Activated T-helper 9 cell treated with anti-CD3 and anti-CD28 coated beads, Interleukin-2, amount 50 U/mL, for 16 hours (primary cell): Measurements from ENCODE around the gene SYNE4.

Experiments used
- DNase-seq: peaks from one replicate; pipeline ENCODE4 v3.0.0-alpha.2; 2020; ENCODE audit warnings: low read depth

Gene SYNE4

DNA sequence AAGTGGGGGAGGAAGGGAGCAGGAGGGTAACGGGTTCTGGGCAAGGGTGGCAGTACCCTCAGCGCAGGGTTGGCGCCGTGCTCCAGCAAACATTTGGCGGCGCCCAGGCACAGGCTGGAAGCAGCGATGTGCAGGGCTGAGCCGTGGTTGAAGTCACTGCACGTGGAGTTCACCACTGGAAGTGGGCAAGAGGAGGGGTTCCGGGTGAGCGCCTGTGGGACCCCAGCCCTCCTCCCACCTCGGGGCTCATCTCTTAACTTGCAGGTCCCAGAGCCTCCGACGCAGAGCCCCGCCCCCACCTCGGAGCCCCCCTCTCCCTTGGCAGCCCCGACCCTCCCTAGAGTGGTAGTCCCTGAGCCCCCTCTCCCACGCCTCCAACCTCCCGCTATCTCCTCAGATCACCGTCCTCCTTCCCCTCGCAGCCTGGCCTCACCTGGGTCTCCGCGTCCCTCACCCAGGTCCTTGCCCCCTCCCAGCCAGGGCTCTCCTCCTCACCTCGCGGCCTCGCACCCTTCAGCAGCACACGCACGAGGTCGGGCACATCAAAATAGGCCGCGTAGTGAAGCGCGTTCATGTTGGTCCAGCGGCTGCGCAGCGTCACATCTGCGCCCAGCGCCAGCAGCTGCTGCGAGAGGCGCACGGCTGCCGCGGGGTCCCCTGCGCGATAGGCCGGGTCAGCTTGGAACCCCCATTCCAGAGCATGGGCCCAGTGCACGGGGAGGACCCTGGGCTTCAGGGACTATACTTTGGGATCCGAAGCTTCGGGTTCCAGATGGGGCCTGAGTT is 17.7 kb upstream of the SYNE4 start:
- DNase-seq, result no peak

DNA sequence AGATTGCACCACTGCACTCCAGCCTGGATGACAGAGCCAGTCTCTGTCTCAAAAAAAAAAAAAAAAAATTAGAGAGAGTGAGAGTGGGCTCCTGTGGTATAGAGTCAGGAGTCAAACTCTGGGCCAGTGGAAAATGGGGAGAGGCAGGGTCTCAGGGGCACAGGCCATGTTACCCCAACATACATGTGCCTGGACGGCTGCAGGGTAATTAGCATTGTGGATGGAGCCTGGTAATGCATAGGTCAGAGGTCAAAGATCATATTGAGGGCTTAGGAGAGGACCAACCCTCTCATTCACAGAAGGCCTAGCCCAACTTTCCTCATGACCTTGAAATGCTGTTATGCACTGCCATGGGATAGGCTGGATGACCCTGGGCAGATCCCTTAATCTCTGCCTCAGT is 16.9 kb upstream of the SYNE4 start:
- no peak for DNase-seq

DNA sequence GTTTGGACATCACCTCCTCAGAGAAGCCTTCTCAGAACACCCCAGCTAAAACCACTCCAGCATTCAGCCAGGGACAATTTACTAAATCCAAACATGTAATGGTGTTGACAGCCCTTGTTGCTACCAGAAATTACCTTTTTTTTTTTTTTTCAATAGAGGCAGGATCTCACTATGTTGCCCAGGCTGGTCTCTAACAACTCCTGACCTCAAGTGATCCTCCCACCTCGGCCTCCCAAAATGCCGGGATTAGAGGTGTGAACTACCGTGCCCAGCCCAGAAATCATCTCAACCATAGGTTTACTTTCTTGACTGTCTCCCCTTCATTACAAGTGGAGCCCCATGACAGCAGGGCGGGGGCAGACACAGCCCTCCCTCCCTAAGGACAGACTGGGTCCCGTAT is 14.8 kb upstream of the SYNE4 start:
- DNase-seq, result no peak

DNA sequence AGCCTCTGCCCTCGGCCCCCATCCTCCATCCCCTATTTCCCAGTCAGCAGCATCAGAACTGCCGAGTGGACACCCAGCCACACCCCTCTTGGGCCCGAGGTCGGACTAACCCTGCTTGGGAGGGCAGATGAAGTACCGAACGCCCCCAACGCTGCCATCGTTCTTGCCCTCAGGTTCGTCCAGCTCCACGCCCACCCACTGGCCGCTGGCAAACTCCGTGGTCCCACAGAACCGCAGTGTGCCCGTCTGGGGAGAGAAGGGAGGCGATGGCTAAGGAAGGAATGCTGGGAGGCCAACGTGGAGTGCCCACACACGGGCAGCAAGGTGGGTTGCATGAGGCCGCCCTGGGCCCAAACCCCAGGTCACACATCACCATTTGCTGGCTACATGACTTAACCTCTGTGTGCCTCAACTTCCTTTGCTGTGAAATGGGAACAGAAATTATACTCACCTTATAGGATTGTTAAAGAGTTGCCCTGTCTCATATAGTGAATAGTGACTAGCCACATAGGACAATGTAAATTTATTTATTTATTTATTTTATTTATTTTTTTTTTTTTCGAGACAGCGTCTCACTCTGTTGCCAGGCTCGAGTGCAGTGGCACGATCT is 10.6 kb upstream of the SYNE4 start:
- no peak for DNase-seq

DNA sequence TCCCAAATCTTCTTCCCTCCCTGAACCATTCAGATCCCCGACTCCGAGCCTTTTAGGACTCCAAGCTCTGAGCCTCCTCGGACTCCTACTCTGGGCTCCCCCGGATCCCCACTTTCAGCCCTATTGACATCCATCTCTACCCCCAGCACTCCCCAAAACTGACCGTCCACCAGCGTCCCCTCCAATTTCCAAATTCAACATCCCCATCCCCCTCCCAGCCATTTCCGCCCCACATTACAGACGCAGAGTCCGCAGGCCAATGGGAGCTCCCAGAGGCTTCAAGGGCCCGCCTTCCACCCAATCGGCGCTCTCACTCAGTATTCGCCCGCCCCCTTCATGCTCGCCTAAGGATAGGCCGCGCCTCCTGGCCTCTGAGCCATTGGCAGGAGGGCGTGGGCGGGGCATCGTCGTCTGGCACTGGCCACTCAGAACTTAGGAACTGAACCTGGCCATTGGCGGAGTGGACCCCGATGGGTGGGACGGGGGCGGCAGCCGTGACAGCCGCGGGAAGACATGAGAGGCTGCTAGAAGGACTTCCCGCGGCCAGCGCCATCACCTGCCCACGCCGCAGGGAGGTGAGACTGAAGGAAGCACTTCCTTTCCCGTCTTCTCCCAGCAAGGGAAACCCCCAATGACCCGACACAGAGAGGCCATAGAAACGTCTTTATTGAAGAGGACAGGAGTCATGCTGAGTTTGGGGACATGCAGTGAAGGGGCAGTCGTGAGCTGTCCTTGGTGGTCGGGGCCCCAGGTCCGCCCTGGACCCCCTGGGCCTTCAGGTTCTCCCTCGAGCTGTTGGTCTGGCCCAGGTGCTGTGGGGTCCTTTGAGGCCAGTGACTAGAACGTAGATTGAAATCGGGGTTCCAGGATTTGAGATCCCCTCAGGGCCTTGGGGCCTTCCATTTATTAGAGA is 5.7 kb upstream of the SYNE4 start, which contains the start of gene ALKBH6:
ALKBH6 (minus strand) TSS at position 202 of the 913 bp plus-strand sequence. CDS start 816 bp downstream, outside the sequence.
- peak; percentile 99 for DNase-seq

DNA sequence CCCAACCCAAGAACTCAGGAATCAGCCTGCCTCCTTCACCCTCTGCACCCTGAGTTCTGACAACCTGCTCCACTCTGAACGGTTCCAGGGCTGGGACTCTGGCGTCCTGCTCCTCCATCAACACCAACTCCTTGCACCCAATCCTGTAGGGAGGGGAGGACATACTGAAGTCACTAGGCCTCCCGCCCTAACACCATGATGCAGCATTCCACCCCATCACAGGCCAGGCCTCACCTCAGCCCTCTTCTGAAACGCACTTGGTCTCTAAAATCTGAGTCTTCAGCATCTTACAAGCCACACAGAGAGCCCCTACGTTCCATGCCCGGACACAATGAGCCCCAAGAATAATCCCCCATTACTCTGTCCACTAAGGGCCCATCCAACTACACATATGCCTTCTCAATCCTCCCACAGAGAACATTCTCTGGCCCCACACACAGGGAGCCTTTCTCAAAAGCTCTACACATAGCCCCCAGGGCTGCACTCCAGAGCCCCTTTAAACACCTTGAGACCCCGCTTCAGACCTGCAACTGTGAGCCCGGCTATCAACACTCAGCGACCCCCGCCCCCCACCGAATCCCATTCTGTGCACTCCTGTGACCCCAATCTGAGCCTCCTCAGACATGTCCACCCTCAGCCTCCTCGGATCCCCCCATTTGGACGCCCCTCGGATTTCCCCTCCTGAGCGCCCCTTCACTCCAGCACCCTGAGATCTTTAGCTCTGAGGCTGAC is 4.8 kb upstream of the SYNE4 start:
- DNase-seq, result no peak

DNA sequence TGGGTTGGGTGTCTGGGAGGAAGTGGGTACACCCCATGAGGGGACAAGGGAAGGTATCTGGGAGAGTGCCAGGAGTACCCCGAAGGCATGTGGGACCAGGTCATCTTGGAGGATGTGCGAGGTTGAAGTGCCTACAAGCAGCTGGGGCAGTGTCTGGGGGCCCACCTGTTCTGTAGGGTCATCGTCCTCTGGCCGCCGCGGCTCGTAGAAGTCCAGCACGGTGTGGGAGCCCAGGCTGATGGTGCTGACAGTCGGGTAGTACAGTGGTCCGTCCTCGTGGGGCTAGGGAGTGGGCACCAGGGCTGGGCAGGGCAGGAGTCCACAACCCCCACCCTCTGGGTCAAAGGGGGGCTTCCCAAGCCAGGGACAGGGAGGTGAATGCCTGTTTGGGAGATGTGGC is 1.8 kb upstream of the SYNE4 start:
- no peak for DNase-seq

DNA sequence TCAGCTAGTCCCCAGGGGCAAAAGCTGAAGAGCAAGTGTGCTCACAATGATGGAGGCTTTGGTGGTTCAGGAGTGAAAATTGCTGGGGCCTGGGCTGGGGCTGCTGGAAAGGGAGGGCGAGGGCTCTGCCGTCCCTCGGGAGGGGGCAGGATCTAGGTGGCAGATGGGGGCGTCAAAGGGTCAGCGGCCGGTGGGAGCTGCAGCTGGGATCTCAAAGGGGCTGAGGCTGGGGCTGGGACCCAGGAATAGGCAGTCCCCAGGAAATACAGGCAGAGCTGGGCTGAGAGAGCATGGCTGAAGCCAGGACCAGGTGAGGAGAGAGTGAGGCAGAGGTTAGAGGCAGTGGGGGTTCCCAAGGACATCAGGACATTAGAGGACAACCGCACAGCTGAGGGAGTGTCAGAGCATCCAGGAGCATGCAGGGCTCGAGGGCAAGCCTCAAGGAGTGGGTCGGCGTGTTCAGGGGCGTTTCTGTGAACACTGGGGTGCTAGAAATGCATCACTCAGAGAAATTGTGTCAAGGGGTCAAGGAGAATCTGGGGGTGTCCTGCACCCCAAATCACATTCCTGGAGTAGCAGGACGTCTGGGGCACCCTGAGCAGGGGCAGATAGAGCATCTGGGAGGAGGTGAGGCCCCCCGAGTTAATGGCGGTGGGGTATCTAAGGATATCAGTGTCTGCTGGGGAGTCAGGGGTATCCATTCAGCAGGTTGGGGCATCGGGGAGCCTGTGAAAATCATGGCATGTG is 1.2 kb upstream of the SYNE4 start:
- no peak for DNase-seq

DNA sequence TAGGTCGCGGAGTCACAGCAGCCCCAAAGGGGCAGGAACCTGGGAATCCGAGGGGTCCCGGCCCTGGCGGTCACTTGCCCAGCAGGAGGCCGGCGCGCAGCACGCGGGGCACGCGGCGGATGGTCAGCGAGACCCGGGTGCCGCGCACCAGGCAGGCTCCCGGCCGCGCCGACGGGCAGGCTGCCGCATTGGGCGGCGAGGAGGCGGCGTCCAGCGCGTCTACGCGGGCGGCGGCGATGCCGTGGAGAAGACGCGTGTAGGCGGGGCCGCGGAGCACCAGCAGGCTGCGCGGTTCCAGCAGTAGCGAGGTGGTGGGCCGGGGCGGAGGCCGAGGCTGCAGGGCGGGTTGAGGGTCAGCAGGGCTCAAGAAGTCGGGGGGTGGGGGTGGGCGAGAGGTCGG is 607 bp upstream of the SYNE4 start:
- peak; percentile 34 for DNase-seq

DNA sequence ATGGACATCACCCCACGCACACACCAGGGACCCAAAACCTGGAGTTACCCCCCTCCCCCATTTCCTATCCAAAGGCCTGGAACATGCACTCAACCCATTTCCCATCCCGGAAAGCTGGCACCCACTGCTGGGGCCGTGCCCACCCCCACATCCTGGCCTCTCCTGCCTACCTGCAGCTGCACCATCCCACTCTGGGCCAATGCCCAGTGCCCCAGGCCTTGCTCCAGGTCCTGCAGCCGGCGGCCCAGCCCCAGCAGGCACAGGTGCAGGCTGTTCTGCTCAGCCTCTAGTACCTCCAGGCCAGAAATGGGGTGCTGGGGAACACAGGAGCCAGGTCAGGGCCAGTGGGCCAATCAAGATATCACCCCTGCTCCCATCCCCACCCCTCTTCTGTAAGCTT is 1.7 kb downstream of the SYNE4 start:
- DNase-seq, result no peak

DNA sequence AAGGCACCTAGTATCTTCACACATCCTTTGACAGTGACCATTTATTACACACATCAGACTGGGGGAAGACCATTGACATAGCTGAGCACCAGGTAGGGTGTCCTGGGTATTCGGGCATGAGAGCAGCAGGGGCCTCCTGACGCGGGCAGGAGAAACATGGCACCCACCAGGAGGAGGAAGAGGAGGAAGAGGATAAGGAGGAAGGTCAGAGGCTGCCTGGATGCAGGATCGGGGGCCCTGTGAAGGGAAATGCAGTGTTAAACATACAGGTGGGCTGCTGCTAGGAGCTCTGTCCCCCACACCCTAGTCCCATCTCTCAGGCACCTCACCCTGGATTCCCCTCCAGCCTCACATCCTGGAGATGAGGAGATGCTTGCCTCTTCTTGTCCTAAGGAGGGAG is 5.3 kb downstream of the SYNE4 start:
- DNase-seq, result no peak

DNA sequence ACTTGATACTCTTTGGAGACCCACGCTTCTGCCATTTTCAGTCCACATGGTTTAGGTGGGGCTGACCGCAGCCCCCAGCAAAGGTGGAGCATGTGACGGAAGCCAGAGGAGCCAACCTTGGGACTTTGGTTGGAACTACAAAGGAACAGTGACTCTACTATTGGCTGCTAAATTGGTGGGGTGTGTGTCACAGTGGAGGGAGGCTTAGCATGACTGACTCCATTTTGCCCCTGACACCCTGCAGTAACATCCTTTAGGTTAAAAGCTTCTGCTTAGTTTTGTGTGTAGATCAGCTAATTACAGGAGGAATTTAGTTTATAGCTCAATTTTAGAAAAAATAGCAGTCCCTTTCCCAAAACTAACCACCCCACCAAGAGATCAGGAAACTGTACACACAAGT is 7.0 kb downstream of the SYNE4 start:
- no peak for DNase-seq

DNA sequence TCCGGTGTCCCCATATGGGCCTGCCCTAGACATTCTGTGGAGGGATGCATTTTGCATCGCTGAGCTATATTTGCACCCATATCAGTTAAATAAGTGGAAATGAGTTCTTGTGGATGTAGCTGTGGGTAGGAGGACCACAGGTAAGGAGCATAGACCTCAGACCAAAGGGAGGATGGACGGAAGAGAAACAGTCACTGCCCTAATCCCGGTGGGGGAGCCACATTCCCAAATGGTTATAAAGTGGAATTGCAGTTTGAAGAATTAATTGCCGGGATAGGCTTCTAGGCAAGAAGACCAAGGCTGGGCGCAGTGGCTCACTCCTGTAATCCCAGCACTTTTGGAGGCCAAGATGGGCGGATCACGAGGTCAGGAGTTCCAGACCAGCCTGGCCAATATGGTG is 11.8 kb downstream of the SYNE4 start:
- DNase-seq, result no peak

DNA sequence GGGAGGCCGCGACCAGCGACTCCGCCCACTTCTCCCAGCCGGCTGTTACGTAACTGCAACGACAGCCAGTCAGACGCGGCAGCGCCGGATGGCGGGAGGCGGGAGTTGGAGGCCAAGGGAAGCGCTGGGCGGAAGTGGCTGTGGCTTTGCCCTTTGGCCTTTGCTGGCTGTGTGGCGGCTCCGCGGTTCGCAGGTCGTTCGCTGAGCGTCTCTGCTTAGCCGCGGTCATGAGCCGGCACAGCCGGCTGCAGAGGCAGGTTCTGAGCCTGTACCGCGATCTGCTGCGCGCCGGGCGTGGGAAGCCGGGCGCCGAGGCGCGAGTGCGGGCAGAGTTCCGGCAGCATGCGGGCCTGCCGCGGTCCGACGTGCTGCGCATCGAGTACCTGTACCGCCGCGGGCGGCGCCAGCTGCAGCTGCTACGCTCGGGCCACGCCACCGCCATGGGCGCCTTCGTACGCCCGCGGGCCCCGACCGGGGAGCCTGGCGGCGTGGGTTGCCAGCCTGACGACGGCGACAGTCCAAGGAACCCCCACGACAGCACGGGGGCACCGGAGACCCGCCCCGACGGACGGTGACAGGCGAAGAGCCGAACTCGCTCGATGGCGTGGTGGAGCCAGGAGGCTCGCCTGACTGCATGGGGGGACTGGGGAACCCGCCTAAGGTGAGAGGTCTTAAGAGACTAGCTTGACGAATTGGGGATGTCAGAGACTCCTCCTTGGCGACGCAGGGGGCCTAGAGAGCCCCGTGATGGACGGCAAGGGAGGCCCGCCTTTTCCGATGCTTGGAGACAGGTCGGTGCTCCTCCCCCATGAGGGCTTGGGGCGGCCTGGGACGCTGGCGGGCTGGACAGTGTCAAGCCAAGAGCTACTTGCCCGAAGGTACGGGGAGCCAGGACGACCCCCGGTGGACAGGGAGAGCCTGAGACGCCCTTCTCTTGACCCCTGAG is 13.3 kb downstream of the SYNE4 start, which contains the start of gene SDHAF1:
SDHAF1 (plus strand) TSS at position 141 of the 946 bp plus-strand sequence; CDS start at position 228, 87 bp downstream.
- peak; percentile 91 for DNase-seq

DNA sequence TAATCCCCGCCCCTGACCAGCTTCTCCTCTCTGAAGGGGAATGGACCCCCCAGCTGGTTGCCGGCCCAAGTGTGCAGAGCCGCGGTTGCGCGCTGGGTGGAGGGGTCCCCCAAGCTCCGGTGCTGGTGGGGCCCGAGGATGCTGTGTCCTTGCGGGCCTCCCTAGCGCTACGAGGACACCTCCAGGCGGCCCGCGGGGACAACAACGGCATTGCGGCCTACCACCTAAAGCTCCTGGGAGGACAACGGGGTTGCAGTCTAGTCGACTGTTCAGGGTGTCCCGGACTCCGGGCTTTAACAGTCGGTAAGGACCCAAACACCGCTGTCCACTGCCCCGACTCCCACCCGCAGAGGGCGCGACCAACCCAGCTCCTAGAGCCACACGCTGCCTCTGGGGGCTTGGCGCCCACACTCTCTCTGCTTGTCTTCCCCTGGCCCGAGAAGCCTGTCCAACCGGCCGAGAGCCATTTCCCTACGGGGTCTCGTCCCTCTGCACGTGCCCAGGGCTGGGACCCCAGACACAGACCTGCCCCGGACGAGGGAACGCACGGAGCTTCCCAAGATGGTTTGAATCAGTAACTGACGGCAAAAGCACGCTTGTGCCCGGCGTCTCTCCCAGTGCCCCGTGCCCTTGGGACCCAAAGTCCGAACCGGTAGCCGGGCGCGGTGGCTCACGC is 14.6 kb downstream of the SYNE4 start:
- DNase-seq, result no peak

DNA sequence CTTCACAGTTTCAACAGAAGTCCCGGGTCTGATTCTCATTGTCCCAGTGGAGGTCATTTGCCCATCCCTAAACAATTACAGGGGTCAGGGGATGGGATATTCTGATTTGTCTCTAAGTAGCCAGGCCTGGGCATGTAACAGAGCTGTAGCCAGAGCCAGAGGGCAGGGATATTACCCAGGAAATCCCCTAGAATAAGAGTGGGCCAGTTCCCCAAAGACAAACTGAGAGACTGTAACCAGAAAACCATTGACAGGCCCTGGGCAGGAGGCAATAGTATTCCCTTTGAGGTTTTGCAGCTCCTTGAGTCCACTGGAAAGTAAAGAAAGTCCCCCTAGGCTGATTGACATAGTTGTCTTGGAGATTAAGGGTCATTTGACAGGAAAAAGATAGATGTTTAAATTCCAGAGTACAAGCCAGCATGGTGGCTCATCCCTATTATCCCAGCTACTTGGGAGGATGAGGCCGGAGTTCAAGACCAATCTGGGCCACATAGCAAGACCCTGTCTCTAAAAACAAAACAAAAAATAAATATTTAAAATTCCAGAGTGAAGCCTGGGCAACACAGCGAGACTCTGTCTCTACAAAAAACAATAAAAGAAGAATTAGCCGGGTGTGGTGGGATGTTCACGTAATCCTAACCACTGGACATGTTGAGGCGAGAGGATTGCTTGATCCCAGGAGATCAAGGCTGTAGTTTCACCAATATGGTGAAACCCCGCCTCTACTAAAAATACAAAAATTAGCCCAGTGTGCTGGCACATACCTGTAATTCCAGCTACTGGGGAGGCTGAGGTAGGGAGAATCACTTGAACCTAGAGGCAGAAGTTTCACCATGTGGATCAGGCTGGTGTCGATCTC is 15.5 kb downstream of the SYNE4 start:
- DNase-seq, result no peak

DNA sequence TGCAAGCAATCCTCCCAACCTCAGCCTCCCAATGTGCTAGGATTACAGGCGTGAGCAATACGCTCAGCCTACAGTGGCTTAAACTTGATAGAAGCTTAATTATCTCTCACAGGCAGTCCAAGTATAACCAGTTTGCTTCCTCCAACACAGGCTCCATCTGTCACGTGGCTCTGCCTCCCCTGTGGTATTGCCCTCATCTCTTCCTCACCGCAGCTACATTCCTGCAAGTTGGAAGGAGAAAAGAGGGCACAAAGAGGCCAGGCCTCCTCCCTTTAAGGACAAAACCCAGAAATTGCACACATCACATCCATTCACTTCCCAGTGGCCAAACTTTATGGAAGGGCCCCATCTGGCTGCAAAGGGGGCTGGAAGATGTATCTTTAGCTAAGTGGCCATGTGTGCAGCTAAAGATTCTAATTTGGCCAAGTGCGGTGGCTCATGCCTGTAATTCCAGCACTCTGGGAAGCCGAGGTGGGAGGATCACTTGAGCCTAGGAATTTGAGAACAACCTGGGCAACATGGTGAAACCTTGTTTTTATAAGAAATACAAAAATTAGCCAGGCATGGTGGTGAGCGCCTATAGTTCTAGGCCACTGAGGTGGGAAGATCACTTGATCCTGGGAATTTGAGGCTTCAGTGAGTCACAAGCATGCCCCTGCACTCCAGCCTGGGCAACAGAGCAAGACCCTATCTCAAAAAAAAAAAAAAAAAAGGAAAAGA is 16.7 kb downstream of the SYNE4 start:
- no peak for DNase-seq
